MM.1S (cell line): ENCODE data around the gene TENM4.

Source experiments
- EZH2 ChIP-seq: fragments of 300-600 bp; sonication (generic); optimal IDR thresholded peaks from 2 replicates; pipeline ENCODE3; 2017; ENCODE audit warnings: low read depth, mild to moderate bottlenecking, antibody characterized with exemption, low read length, mixed read lengths
- EZH2phosphoT487 ChIP-seq: fragments of 300-600 bp; sonication (generic); IDR thresholded peaks from 2 replicates; pipeline ENCODE4 v1.6.1; 2018; ENCODE audit warnings: antibody characterized with exemption, low read length
- TF ChIP-seq, protein P1 (sequence below): fragments of 300-600 bp; sonication (generic); IDR thresholded peaks from 2 replicates; pipeline ENCODE4 v1.5.1; 2016; ENCODE audit warnings: antibody characterized with exemption, low read length, mixed read lengths

DNA sequence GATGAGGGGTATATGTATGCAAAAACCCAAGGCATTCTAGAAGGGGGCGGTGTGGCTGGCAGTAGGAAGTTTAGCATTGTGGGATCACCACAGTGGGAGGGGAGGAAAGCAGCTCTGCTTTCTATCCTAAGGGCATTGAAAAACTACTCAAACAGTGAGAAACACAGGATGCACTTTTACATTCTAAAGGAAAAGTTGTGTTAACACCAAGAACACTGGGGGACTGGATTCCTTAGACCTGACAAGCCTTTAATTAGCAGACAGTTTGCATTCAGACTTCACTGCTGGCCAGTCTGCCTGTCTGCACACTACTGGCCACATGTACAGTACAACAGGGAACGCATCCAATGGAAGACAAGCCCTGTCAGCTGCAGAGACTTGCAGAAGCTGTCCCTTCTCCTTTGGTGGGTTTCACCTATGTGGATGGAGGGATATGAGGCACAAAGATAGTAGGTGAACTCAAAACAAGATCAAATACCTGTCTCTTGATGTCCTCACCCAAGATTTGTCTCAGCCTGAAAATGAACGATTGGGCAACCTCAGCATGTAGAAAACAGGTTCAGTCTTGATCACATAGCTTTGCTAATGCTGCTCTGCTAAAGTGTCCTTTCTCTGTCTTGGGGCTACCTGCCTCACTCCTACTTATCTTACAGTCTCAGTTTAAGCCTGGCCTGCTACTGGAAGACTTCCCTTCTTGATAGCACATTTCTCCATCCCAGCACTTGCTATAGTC, 64.8 kb downstream of the TENM4 start:
- TF ChIP-seq, protein P1, sequence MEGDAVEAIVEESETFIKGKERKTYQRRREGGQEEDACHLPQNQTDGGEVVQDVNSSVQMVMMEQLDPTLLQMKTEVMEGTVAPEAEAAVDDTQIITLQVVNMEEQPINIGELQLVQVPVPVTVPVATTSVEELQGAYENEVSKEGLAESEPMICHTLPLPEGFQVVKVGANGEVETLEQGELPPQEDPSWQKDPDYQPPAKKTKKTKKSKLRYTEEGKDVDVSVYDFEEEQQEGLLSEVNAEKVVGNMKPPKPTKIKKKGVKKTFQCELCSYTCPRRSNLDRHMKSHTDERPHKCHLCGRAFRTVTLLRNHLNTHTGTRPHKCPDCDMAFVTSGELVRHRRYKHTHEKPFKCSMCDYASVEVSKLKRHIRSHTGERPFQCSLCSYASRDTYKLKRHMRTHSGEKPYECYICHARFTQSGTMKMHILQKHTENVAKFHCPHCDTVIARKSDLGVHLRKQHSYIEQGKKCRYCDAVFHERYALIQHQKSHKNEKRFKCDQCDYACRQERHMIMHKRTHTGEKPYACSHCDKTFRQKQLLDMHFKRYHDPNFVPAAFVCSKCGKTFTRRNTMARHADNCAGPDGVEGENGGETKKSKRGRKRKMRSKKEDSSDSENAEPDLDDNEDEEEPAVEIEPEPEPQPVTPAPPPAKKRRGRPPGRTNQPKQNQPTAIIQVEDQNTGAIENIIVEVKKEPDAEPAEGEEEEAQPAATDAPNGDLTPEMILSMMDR, result no peak
- no peak for TF ChIP-seq EZH2
- TF ChIP-seq EZH2phosphoT487, result no peak
